Measurements from ENCODE around the gene MKRN3. TPM values are rescaled to one million over a fixed set of nuclear protein-coding genes. Genes with fewer than 3 reads are reported as not detected.

The MKRN3 gene
- total RNA-seq = 1 to 10 TPM; 3.3 to 3.8 TPM

- peak; percentile 74 for DNase-seq
- intact Hi-C loops (cut with micrococcal nuclease) = no loop called here
- peak within 1 kb of the TSS; percentile 78 for H3K4me3 Mint-ChIP-seq
- H3K27ac Mint-ChIP-seq = peak within 1 kb of the TSS; percentile 87
- H3K9me3 Mint-ChIP-seq = peaks cover 4% of the 10 kb centered on the region
- ChIA-PET CTCF (no interaction called here), POLR2A (interaction anchor here (1.0 kb wide), 1 partner anchor 526 kb away, joined by 3 read pairs; the partner anchor contains the start of gene TUBGCP5)
- H3K4me1 Mint-ChIP-seq (ENCODE audit: low read depth) = peaks cover 3% of the 10 kb centered on the region
- H3K27me3 Mint-ChIP-seq = peaks cover 2% of the 10 kb centered on the region
- no peaks in the 10 kb centered on the region for H3K36me3 Mint-ChIP-seq
Measured at GRCh38 chr15:23565395-23566070, at the start of gene MKRN3. MKRN3 (plus strand) TSS chr15:23565674; CDS start chr15:23565783, 109 bp downstream.

- H3K36me3 Mint-ChIP-seq = no peaks in the 10 kb centered on the region
- intact Hi-C loops (cut with micrococcal nuclease) = no loop called here
- DNase-seq = no peak
- CTCF ChIA-PET = no interaction called here
- POLR2A ChIA-PET = no interaction called here
- H3K9me3 Mint-ChIP-seq = no peaks in the 10 kb centered on the region
- no peak overlapping the region for H3K27ac Mint-ChIP-seq
- H3K4me1 Mint-ChIP-seq (ENCODE audit: low read depth) = peaks cover 3% of the 10 kb centered on the region
- no peak overlapping the region for H3K4me3 Mint-ChIP-seq
- peaks cover 3% of the 10 kb centered on the region for H3K27me3 Mint-ChIP-seq
Measured at GRCh38 chr15:23516866-23517265, 48.6 kb upstream of the MKRN3 start.

GRCh38 chr15:23518104-23518503, 47.4 kb upstream of the MKRN3 start:
- Mint-ChIP-seq H3K36me3 (no peaks in the 10 kb centered on the region), H3K27me3 (peaks cover 3% of the 10 kb centered on the region), H3K27ac (no peak overlapping the region), H3K4me3 (no peak overlapping the region), H3K4me1 (ENCODE audit: low read depth) (peaks cover 3% of the 10 kb centered on the region), H3K9me3 (no peaks in the 10 kb centered on the region)
- intact Hi-C loops (cut with micrococcal nuclease) = no loop called here
- ChIA-PET CTCF (interaction anchor here (1.3 kb wide), 1 partner anchor 20 kb away, joined by 6 read pairs; no protein-coding TSS in a partner anchor), POLR2A (no interaction called here)
- DNase-seq = no peak

- POLR2A ChIA-PET = no interaction called here
- Mint-ChIP-seq H3K4me1 (ENCODE audit: low read depth) (no peaks in the 10 kb centered on the region), H3K27ac (no peak overlapping the region), H3K9me3 (no peaks in the 10 kb centered on the region), H3K4me3 (no peak overlapping the region), H3K27me3 (peaks cover 2% of the 10 kb centered on the region), H3K36me3 (no peaks in the 10 kb centered on the region)
- no peak for DNase-seq
- intact Hi-C loops (cut with micrococcal nuclease) = no loop called here
- CTCF ChIA-PET = interaction anchor here (1.1 kb wide), 1 partner anchor 27 kb away, joined by 5 read pairs; no protein-coding TSS in a partner anchor
Measured at GRCh38 chr15:23524816-23525215, 40.7 kb upstream of the MKRN3 start.

GRCh38 chr15:23529891-23530290, 35.6 kb upstream of the MKRN3 start:
- no peak overlapping the region for H3K4me3 Mint-ChIP-seq
- no peak for DNase-seq
- intact Hi-C loops (cut with micrococcal nuclease) = no loop called here
- H3K9me3 Mint-ChIP-seq = no peaks in the 10 kb centered on the region
- H3K27ac Mint-ChIP-seq = no peak overlapping the region
- POLR2A ChIA-PET = no interaction called here
- CTCF ChIA-PET = no interaction called here
- peaks cover 4% of the 10 kb centered on the region for H3K27me3 Mint-ChIP-seq
- H3K4me1 Mint-ChIP-seq (ENCODE audit: low read depth) = no peaks in the 10 kb centered on the region
- H3K36me3 Mint-ChIP-seq = no peaks in the 10 kb centered on the region

- Mint-ChIP-seq H3K27me3 (peaks cover 2% of the 10 kb centered on the region), H3K4me1 (ENCODE audit: low read depth) (no peaks in the 10 kb centered on the region), H3K27ac (no peak overlapping the region), H3K4me3 (no peak overlapping the region), H3K9me3 (no peaks in the 10 kb centered on the region), H3K36me3 (no peaks in the 10 kb centered on the region)
- no peak for DNase-seq
- ChIA-PET POLR2A (no interaction called here), CTCF (no interaction called here)
- intact Hi-C loops (cut with micrococcal nuclease) = no loop called here
Measured at GRCh38 chr15:23532024-23532423, 33.5 kb upstream of the MKRN3 start.

- no peak for DNase-seq
- intact Hi-C loops (cut with micrococcal nuclease) = no loop called here
- POLR2A ChIA-PET = no interaction called here
- no peaks in the 10 kb centered on the region for H3K9me3 Mint-ChIP-seq
- no peaks in the 10 kb centered on the region for H3K4me1 Mint-ChIP-seq (ENCODE audit: low read depth)
- no peaks in the 10 kb centered on the region for H3K36me3 Mint-ChIP-seq
- H3K27me3 Mint-ChIP-seq = no peaks in the 10 kb centered on the region
- CTCF ChIA-PET = interaction anchor here (1.1 kb wide), 1 partner anchor 39 kb away, joined by 3 read pairs; no protein-coding TSS in a partner anchor
- no peak overlapping the region for H3K4me3 Mint-ChIP-seq
- no peak overlapping the region for H3K27ac Mint-ChIP-seq
Measured at GRCh38 chr15:23536659-23537058, 28.8 kb upstream of the MKRN3 start.

- Mint-ChIP-seq H3K27ac (no peak overlapping the region), H3K9me3 (no peaks in the 10 kb centered on the region), H3K4me1 (ENCODE audit: low read depth) (no peaks in the 10 kb centered on the region), H3K27me3 (no peaks in the 10 kb centered on the region), H3K4me3 (no peak overlapping the region), H3K36me3 (no peaks in the 10 kb centered on the region)
- no peak for DNase-seq
- POLR2A ChIA-PET = no interaction called here
- intact Hi-C loops (cut with micrococcal nuclease) = no loop called here
- CTCF ChIA-PET = no interaction called here
Measured at GRCh38 chr15:23538648-23539047, 26.8 kb upstream of the MKRN3 start.

DNA sequence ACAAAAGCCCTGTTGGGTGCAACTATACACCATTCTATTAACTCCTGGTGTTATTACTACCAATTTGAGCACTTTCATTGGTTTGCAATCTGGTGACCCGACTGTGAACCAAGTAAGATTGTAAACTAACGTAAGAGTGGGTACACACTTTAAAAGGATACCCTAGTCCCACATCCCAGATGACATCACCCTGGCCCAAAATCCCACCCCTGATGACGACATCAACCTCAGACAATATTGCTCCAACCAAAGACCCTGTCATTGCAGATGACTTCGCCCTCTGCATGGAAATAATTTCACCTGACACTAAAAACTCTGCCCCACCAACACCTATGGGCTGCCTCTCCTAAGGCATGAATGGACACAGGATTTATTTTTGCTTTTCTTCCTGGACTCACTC, 25.6 kb upstream of the MKRN3 start:
- H3K9me3 Mint-ChIP-seq = no peaks in the 10 kb centered on the region
- H3K4me1 Mint-ChIP-seq (ENCODE audit: low read depth) = no peaks in the 10 kb centered on the region
- H3K36me3 Mint-ChIP-seq = no peaks in the 10 kb centered on the region
- CTCF ChIA-PET = no interaction called here
- intact Hi-C loops (cut with micrococcal nuclease) = no loop called here
- no peak for DNase-seq
- no peak overlapping the region for H3K27ac Mint-ChIP-seq
- H3K4me3 Mint-ChIP-seq = no peak overlapping the region
- POLR2A ChIA-PET = no interaction called here
- no peaks in the 10 kb centered on the region for H3K27me3 Mint-ChIP-seq

DNA sequence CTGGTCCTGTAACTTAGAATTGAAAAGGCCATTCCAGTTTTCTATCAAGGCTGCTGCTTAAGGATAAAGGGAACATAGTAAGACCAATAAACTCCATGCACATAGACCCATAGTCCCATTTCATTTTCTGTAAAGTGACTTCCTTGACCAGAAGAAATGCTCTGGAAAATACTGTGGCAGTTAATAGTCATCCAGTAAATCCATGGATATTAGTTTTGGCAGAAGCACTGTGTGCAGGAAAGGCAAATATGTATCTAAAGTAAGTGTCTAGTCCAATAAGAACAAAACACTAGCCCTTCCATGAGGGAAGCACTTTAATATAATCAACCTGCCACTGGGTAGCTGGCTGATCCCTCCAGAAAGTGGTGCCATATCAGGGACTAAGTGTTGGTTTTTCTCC, 19.3 kb upstream of the MKRN3 start:
- Mint-ChIP-seq H3K4me3 (no peak overlapping the region), H3K9me3 (no peaks in the 10 kb centered on the region), H3K36me3 (no peaks in the 10 kb centered on the region), H3K27me3 (no peaks in the 10 kb centered on the region), H3K4me1 (ENCODE audit: low read depth) (no peaks in the 10 kb centered on the region), H3K27ac (no peak overlapping the region)
- CTCF ChIA-PET = no interaction called here
- DNase-seq = no peak
- POLR2A ChIA-PET = no interaction called here
- intact Hi-C loops (cut with micrococcal nuclease) = no loop called here

GRCh38 chr15:23548071-23548470, 17.4 kb upstream of the MKRN3 start:
- CTCF ChIA-PET = no interaction called here
- intact Hi-C loops (cut with micrococcal nuclease) = no loop called here
- Mint-ChIP-seq H3K36me3 (no peaks in the 10 kb centered on the region), H3K27me3 (no peaks in the 10 kb centered on the region), H3K9me3 (no peaks in the 10 kb centered on the region), H3K4me1 (ENCODE audit: low read depth) (no peaks in the 10 kb centered on the region), H3K27ac (no peak overlapping the region), H3K4me3 (no peak overlapping the region)
- DNase-seq = no peak
- POLR2A ChIA-PET = no interaction called here

- intact Hi-C loops (cut with micrococcal nuclease) = no loop called here
- CTCF ChIA-PET = no interaction called here
- POLR2A ChIA-PET = no interaction called here
- no peak overlapping the region for H3K4me3 Mint-ChIP-seq
- H3K4me1 Mint-ChIP-seq (ENCODE audit: low read depth) = no peaks in the 10 kb centered on the region
- no peak for DNase-seq
- H3K9me3 Mint-ChIP-seq = peaks cover 4% of the 10 kb centered on the region
- H3K36me3 Mint-ChIP-seq = no peaks in the 10 kb centered on the region
- peaks cover 4% of the 10 kb centered on the region for H3K27me3 Mint-ChIP-seq
- H3K27ac Mint-ChIP-seq = no peak overlapping the region
Measured at GRCh38 chr15:23561914-23562313, 3.6 kb upstream of the MKRN3 start.

DNA sequence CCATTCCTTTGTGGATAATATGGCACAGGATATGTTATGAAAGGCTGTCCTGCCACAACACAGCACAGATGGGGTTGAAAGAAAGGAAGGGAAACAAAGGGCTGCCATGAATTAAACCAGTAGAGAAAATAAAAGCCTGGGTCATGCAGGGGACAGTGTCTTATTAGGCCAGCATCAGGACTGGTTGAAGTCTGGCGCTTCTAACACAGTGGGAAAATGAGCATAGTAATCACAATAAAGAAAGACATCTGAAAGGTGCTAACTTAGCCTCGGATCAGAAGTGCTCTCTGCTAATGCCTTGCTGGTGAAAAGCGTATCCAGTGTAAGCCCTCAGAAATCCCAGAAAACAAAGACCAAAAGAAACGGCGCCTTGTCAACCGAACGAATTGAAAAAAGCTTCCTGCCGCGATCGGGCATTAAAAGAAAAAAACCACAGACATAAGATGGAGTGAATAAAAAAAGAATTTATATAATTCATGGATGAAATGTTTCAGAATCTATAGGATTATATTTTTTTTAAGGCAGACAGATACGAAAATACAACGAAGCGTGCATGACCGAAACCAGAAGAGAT, 566 bp upstream of the MKRN3 start:
- no peak for DNase-seq
- intact Hi-C loops (cut with micrococcal nuclease) = no loop called here
- H3K4me3 Mint-ChIP-seq = peak overlapping the region; percentile 78
- peaks cover 3% of the 10 kb centered on the region for H3K4me1 Mint-ChIP-seq (ENCODE audit: low read depth)
- CTCF ChIA-PET = no interaction called here
- H3K36me3 Mint-ChIP-seq = no peaks in the 10 kb centered on the region
- H3K27me3 Mint-ChIP-seq = peaks cover 4% of the 10 kb centered on the region
- POLR2A ChIA-PET = no interaction called here
- peak overlapping the region; percentile 87 for H3K27ac Mint-ChIP-seq
- peaks cover 4% of the 10 kb centered on the region for H3K9me3 Mint-ChIP-seq
